Liver (tissue), 3 donors: ENCODE results near the gene OR2L8.

Experiments
- CTCF ChIP-seq: fragments of 150-350 bp; IDR thresholded peaks from 2 replicates; pipeline ENCODE4 v1.5.1; 2017; ENCODE audit warnings: improper control_type of control experiment, low read depth, low read length; ENCODE audit not compliant: missing input control
- EGR1 ChIP-seq, 2 donors: IDR thresholded peaks; 2 replicates each; pipeline ENCODE4 v1.6.1; 2016 to 2018; ENCODE audit warnings: antibody characterized with exemption in 2 of 2, low read depth in 2 of 2
- GABPA ChIP-seq, 2 donors: IDR thresholded peaks in 1 of 2; conservative IDR thresholded peaks in 1 of 2; 2 replicates each; pipeline ENCODE4 v1.6.1; 2016; ENCODE audit warnings: antibody characterized with exemption in 2 of 2, mild to moderate bottlenecking in 1 of 2, moderate library complexity in 1 of 2
- JUND ChIP-seq, 2 donors: IDR thresholded peaks; 2 replicates each; pipeline ENCODE4 v1.6.1; 2016; ENCODE audit warnings: antibody characterized with exemption in 2 of 2
- MAX ChIP-seq: IDR thresholded peaks from 2 replicates; pipeline ENCODE4 v1.6.1; 2016; ENCODE audit warnings: antibody characterized with exemption
- RAD21 ChIP-seq, 2 donors: IDR thresholded peaks; 2 replicates each; pipeline ENCODE4 v1.6.1; 2016; ENCODE audit warnings: antibody characterized with exemption in 2 of 2, mild to moderate bottlenecking in 2 of 2
- SP1 ChIP-seq: IDR thresholded peaks from 2 replicates; pipeline ENCODE4 v1.6.1; 2018; ENCODE audit warnings: antibody characterized with exemption, mild to moderate bottlenecking
- TAF1 ChIP-seq: conservative IDR thresholded peaks from 2 replicates; pipeline ENCODE4 v1.6.1; 2016; ENCODE audit warnings: antibody characterized with exemption, mild to moderate bottlenecking
- donor health status: healthy.
- donor health status: healthy.

- TF ChIP-seq CTCF (no peak), JUND (IDR thresholded peaks at IDR 0.05) (no peak), TAF1 (no peak), MAX (no peak), GABPA (IDR thresholded peaks at IDR 0.05 in 1 of 2, conservative IDR thresholded peaks at IDR 0.05 in 1 of 2) (no peak), EGR1 (IDR thresholded peaks at IDR 0.05; ENCODE audit: low read depth in 2 of 2) (no peak), RAD21 (IDR thresholded peaks at IDR 0.05) (no peak), SP1 (no peak)
These were observed 42.1 kb upstream of the OR2L8 start for GRCh38 chr1:247906504-247907047.
